ENCODE measurements around the gene LMO7.
"Not testable (repeated sequence)": the region's sequence is repeated elsewhere in the genome, so short reads cannot be mapped to it uniquely, and the experiment has no call there.

Gene LMO7

DNA sequence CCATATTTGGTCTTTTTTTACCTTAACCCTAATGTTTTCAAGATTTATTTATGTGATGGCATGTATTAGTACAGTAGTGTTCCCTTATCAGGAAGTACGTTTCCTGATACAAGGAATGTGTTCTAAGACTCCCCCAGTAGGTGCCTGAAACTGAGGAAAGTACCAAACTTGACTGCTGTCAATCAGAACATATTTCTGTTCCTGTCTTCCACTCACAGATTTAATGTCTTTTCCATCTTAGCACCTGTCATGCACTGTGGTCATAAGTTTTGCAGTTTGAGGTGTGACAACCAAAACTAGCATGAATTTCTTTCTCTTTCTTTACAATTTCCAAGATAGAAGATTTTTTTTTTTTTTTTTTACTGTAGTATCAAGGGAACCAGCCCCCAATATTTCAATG lies 62.9 kb downstream of the LMO7 start:
- DNase-seq (ENCODE audit: low read depth in 2 of 2): no peak

DNA sequence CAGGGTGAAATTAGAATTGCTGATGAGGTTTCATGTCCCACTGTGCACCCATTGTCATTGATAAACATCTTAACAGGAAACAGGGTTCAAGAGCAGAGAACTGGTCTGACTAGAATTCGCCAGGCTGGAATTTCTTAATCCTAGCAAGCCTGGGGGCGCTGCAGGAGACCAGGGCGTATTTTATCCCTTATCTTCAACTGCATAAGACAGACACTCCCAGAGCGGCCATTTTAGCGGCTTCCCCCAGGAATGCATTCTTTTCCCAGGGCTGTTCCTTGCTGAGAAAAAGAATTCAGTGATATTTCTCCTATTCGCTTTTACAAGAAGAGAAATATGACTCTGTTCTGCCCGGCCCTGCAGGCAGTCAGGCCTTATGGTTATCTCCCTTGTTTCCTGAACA lies 63.6 kb downstream of the LMO7 start:
- DNase-seq (ENCODE audit: low read depth in 2 of 2): not testable (repeated sequence)

DNA sequence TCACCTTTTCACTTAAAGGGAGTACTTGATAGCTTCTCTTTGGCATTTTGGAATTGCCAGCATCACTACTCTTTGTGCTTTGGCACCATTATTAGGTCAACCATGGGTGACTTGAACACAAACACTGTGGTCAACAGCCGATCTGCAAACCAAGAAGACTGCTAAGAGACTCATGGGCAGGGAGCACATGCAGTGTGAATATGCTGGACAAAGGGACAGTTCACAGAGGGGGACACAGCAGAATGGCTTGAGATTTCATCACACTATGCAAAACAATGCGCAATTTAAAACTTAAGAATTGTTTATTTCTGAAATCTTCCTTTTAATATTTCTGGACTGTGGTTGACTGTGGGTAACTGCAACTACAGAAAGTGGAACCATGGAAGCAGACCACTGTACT lies 64.4 kb downstream of the LMO7 start:
- DNase-seq (ENCODE audit: low read depth in 2 of 2): no peak

DNA sequence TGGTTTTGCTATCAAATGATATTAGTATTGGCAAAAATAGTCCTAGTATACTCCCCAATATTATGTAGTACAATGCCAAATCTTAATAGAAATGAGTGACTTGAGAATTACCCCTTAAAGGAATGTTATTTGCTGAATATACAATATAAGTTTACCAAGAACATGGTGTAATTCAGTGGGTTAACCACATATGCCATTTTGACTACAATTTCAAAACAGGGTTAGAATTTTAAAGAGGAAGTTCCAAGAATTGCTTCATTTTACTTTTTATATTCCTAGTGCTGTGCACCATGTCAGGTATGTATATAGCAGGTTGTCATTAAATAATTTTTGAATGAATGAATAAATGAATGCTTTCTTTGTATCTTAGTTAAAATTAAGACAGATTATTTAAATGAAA lies 66.3 kb downstream of the LMO7 start:
- DNase-seq (ENCODE audit: low read depth in 2 of 2): no peak

DNA sequence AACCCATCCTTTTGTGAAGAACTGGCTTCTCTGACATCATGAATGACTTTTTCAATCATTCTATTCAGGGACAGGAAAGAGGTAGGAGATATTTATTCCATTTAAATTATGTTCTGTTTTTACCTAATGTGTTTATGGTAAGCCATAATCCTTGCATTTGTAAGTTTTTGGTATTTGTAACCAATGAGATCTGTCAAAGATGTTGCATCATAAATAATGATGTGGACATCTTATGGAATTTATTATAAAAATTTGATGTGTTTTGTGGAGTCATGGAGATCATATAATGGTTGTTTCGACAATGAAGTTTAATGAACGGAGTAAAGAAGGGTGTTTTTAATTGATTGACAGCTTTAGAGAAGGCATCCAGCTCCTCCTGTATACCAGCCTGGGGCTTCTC lies 67.6 kb downstream of the LMO7 start:
- DNase-seq (ENCODE audit: low read depth in 2 of 2): no peak

DNA sequence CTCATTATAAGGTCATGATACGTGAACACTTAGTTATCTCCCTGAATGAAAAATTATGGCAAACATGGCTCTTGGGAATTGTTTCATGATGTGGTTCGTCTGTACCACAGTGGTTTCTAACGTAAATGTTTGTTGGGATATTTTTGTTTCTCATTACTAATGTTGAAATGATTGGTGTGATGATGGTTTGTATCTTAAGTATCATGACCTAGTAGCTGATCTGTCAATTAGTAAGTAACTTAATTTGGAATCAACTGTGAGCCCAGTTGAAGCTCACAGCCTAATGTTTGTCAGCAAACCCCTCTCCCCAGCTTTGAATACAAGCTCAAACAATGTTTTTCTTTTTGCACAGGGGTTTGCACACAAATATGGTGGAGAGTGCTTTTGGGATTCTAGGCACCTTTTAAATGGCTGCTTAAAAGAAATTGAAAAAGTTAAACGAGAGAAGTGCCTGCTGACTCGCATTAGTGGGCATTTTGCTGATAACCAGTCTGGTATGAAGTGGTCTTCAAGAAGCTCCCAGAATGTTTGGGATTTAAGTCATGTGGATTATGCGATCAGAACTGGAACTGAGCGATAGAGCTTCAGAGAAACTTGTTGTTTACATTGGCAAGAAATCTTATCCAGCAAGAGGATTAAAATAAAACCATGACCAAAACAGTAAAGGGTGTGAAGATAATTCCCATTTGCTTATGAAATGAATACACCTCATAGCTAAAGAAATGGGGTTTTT lies 68.2 kb downstream of the LMO7 start:
- no peak for DNase-seq (ENCODE audit: low read depth in 2 of 2)

DNA sequence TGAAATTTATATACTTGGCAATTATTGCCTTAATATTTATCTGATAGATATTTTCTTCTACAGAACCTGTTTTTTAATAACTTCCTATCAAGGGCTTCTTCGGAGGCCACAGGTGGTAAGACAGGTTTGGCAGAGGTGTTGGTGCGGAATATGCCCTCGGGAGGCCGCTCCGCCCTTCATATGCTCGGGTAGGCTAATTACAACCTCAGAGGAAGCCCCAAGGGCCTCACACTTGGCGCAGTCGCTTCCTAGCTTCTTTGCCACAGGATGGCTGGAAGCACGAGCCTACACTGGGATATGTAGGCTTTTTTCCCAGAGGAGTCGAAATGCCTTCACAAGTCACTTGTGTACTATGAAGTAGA lies 68.8 kb downstream of the LMO7 start:
- DNase-seq (ENCODE audit: low read depth in 2 of 2): no peak

DNA sequence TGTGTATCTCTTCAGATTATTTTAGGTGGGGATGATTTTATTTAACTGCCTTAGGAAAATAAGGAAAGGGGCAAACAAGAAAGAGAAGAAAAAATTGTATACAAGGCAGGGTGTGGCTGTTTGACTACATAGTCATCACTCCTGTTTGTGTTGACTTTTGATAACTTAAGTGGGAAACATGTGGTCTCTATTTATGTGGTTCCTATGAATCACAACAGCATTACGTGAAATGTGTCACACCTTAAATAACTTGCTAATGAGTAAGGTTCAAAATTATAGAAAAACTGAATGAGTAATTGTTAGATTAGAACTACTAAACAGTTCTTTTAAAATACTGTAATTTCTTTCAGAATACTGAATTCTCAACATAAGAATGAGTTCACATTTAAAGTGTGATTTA lies 69.3 kb downstream of the LMO7 start:
- DNase-seq (ENCODE audit: low read depth in 2 of 2): no peak

DNA sequence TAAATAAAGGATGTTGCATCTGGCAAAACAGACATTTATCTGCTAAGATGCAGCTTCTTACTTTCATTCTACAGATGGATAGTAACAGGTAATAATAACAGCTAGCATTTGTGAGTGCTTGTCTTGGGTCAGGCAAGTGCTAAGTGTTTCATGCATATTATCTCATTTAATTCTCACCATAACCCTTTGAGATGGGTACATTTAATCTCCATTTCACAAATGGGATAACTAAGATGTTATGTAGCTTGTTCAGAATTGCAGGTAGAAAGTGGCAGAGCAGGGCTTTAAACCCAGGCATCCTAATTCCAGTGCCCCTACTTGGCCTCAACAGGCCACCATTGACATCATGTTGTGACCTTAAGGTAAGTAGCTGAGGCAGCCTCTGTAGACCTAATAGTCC lies 69.8 kb downstream of the LMO7 start:
- no peak for DNase-seq (ENCODE audit: low read depth in 2 of 2)

DNA sequence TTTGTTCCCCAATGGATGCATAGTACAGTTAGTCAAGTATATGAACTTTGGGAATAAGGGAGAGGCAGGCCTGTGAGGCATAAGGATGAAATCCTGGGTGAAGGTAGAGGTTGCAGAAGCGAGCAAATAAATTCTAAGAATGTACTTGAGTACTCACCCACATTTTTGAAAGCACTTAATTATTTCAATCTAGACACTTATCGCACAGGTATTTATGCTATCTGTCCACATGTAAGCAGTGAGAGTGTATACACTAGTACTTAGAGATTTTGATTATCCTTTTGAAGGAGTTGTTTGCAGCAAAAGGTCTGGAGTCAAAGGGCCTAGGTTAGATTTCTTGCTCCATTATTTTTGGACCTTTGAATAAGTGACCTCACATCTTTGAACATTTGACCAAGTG lies 77.7 kb downstream of the LMO7 start:
- no peak for DNase-seq (ENCODE audit: low read depth in 2 of 2)

DNA sequence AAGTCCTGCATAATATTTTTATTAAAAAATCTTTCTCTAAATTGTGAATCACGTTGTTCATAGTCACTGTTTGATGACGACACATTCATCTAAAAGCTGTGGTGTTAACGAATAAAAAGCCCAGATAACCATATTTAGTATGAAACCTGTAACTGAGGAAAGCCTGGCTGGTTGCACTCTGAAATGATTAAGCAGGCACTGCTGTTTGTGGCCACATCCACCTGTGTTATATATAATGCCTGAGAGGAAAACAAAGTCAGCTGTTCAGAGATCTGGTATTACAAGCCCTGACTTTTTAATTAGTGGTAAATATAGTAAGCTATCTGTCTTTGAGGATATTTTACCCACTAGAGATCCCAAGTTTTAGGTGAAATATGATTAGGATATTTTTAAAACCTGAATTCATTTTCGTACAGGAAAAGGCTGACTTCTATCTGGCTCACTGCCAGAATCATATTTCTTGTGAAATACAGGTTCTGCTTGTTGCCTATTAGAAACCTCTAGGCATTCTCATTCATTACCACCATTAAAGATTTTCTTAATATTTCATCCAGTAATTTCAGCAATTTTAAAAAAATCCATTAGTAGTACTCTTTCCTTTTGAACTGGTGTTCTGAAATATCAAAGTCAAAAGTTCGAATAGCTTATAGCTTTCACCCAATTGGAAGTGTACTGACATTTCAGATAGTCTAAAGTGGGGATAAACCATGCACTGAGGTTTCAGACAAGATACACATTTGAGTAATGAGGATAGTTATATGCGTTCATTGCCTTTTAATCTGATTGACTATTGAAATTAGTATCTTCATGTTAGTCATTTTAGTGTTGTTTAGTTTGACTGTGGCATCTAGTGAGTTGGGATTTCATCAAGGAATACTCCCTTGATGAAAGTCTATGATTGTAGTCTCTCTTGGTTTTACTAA lies 79.7 kb downstream of the LMO7 start:
- DNase-seq (ENCODE audit: low read depth in 2 of 2): no peak

DNA sequence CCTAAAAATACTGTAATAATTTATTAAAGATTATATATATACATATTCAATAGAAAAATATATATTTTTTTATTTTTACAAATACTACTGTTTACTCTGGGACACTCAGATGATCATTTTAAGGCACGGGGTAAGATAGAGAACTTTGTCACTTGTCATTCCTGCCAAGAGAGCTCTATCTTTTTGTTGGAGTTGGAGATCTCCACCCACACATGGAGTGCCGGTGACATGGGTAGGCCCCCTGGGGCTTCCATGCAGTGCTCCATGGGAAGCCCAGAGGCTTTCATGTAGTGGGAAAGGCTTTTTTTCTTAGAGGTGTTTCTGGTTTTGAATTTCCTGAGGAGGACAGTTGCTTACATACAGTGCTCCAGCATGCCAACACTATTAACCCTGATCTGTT lies 81.4 kb downstream of the LMO7 start:
- no peak for DNase-seq (ENCODE audit: low read depth in 2 of 2)

DNA sequence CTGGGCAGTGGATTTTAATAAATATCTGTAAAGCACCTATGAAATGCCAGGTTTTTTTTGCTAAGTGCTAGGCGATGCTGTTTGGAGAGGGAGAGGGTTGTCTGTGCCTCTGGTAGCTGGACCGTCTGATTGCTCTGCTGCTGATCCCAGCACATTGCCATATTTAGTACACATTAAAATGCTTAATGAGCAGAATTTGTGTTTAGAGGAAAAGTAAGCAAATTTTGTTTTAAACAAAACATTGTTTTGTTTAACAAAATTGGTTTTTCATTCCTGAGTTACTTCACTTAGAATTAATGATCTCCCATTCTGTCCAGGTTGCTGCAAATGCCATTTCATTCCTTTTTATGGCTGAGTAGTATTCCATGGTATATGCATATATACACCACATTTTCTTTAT lies 85.2 kb downstream of the LMO7 start:
- DNase-seq (ENCODE audit: low read depth in 2 of 2): no peak

DNA sequence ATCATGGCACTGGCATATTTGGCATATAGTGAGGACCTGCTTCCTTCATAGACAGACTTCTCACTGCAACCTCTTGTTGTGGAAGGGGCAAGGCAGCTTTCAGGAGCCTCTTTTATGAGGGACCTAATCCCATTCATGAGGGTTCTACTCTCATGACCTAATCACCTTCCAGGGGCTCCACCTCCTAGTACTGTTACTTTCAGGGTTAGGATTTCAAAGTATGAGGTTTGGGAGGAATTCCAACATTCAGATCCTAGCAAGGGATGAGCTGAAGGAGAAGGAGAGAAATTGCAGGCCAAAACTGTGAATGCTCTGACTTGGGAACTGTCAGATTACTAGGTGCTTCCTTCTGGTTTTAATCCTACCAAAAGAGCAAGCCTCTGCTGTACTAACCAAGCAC lies 87.8 kb downstream of the LMO7 start:
- no peak for DNase-seq (ENCODE audit: low read depth in 2 of 2)

DNA sequence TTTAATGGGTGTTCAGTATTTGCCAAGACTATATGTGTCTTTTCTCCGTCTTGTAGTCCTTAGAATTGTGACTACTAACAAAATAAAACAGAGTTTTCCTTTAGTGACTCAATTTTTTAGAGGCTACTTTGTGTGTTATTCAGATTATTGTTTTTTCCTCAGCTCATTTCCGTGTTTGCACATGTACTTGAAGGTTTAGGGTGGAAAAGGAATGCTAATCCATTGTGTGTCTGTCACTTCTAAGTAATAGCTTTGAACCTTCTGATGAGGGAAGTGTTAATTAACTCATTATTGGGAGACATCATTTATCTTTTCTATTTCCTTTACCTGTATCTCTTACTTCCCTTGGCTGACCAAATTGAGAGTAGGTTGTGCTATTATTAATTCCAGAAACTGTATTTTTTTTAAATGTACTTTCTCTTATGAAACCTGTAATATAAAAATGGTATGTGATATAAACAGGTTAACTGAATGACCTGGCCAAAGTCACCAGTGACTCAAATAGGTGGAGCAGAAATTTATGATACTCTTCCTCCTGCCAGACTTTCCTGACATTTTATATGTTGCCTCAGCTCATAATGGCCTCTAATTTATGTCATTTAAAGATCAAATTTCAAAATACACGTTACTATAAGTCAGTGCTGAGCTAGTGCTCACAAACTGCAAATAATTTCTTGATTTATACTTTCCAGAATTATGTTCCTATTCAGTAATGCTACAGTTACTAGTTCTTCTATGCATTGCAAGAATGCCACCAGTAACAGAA lies 88.8 kb downstream of the LMO7 start:
- DNase-seq (ENCODE audit: low read depth in 2 of 2): no peak

DNA sequence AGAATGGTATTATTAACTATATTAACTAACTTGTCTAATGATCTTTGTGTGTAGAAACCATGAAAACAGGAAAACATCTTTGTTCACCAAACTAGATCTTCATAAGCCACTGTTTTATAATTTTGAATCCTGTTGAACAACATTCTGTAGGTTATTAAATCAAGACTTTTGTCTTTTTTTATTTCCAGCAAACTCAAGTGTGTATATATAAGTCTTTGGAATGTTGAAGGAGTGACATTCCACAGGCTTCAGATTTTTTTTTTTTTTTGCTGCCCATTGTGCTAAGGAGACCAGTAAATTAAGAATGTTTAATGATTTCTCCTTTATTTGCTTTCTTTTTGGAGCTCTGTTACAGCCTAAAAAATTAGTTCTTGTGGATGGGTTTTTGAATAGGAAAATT lies 89.6 kb downstream of the LMO7 start:
- no peak for DNase-seq (ENCODE audit: low read depth in 2 of 2)

DNA sequence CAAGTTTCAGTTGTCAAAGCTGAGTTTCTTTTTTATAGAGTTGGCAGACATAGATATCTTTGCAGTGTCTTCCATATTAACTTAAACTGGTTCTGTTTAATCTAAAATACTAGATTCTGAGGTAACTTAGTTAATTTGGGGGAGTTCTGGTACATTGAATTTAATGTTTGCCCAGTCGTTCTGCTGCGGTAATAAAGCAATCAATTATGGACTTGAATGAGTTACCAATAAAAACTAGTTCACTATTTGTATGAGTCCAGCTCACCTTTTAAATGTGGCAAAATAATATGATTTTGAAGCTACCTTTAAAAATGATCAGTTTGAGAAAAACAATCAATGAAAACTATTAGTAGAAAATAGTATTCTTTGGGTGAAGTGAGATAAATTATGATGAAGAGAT lies 90.2 kb downstream of the LMO7 start:
- DNase-seq (ENCODE audit: low read depth in 2 of 2): no peak

DNA sequence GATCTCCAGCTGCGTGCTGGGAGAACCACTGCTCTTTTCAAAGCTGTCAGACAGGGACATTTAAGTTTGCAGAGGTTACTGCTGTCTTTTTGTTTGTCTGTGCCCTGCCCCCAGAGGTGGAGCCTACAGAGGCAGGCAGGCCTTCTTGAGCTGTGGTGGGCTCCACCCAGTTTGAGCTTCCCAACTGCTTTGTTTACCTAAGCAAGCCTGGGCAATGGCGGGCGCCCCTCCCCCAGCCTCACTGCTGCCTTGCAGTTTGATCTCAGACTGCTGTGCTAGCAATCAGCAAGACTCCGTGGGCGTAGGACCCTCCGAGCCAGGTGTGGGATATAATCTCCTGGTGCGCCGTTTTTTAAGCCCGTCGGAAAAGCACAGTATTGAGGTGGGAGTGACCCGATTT lies 97.0 kb downstream of the LMO7 start:
- DNase-seq (ENCODE audit: low read depth in 2 of 2): not testable (repeated sequence)

DNA sequence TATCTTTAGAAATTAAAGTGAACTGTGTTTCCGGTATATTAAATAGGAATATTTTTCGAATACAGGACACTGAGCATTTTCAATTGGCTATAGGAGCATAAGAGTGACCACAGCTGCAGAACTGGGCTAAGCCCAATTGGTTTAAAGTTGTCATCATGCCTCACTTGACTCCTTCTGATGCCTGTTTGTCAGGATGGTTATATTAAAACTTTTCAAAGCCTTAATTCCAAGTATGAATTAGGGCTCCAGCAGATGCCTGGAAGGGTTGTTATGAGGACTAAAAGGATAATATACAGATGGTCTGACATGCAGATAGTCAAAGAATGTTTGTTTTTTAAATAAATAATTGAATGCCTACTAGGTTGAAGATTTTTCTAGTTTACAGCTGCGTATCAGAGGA lies 100.0 kb downstream of the LMO7 start:
- DNase-seq (ENCODE audit: low read depth in 2 of 2): no peak

DNA sequence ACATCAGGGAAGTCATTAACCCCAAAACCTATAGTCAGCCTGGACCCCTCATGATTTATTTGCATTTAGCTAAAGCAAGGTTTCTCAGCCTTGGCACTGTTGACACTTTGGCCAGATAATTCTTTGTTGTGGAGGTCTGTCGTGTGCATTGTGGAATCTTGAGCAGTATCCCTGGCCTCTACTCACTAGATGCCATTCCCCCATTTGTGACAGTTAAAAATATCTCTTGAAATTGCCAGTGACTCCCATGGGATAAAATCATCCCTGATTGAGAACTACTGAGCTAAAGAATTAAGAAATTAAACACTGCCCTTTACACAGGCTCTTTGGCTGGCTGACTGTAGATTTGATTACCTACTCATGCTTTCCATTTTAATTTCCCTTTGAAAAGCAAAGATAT lies 102.7 kb downstream of the LMO7 start:
- no peak for DNase-seq (ENCODE audit: low read depth in 2 of 2)

DNA sequence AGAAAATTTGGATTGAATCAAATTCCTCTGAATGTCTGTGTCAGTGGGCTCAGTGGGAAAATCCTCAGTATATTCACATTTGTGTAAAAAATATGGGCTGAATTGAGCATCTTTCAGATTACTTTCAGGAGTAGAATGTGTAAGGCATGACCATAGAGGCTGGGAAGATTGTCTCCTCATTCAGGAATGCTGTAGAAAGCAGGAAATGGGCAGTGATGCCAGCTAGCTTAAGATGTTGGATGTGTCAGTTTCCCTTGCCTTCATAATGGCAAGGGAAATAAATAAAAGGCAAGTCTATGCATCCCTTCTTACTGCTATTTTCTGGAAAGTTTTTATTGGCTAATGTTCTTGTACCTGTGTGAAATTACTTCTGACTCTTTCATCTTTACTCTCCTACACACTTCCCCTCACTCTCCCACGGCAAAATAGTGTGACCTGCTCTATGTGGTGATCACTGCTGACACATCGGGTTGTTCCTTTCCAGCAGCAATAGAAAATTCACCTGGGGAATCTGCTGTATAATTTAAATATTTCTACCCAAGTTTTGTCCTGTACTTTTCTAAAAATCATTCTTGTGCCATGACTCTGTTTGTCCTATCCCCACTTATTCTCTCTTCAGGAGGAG lies 103.2 kb downstream of the LMO7 start:
- DNase-seq (ENCODE audit: low read depth in 2 of 2): no peak

DNA sequence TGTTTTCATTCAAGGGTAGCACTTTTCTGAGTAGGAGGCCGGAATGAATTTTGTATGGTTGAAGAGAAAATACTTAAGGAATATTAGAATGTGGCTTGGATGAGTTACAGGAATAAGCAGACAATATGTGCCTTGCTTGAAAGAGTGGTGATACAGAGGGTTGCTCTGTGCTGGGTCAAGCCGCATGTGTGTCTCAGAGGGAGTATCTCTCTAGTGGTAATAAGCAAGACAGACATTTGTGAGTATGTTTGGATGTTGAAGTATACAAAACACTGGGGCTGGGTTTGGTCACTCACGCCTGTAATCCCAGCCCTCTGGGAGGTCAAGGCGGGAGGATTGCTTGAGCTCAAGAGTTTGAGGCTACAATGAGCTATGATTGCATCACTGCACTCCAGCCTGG lies 103.9 kb downstream of the LMO7 start:
- no peak for DNase-seq (ENCODE audit: low read depth in 2 of 2)

Data from activated CD8-positive, alpha-beta memory T cell treated with anti-CD3 and anti-CD28 coated beads for 4 hours (primary cell).